GM19463 (cell line): ENCODE data around the gene PPP3CA.
"Not testable (repeated sequence)": the region's sequence is repeated elsewhere in the genome, so short reads cannot be mapped to it uniquely, and the experiment has no call there.

Experiments
- ATAC-seq: cut with Tn5 transposase; IDR thresholded peaks from one replicate; pipeline ENCODE4 v1.9.1; 2021; ENCODE audit warnings: mild to moderate bottlenecking, moderate library complexity; ENCODE audit not compliant: unreplicated experiment

Gene PPP3CA

DNA sequence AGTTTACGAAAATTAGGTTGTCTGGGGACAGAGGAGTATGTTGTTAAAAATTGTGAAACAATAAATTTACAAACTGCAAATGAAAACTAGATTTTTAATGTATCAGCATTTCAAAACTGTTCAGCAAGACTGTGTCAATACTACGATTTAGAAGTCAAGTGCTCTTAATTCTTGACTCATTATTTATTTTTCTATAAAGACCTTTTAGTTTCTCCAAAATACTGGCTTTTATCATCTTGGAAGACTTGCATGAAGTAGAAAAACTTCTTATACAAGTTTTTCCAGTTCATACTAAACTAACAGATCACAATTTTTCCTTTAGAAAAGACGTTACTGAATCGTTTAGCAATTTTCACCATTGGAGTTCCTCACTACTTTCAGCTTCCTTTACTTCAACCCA lies 231.4 kb downstream of the PPP3CA start:
- no peak for ATAC-seq

DNA sequence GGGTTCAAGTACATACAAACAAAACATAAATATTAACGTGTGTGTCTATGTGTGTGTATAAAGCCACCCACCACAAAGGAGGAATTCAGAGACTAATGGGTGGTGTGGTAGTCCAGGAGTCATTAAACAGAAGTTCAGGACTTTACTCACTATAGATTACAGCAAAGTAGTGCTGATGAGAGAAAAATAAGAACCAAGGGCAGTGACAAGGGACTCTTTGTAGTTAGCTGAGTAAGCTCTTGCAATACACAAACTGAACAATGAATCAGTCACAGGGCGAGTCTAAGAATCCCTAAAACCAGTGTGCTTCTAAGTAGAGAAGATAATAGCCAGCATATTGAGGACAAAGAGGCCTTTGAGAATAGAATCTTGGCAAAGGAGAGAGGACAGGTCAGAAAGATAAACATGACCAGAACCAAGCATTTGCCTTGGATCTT lies 232.4 kb downstream of the PPP3CA start:
- no peak for ATAC-seq

DNA sequence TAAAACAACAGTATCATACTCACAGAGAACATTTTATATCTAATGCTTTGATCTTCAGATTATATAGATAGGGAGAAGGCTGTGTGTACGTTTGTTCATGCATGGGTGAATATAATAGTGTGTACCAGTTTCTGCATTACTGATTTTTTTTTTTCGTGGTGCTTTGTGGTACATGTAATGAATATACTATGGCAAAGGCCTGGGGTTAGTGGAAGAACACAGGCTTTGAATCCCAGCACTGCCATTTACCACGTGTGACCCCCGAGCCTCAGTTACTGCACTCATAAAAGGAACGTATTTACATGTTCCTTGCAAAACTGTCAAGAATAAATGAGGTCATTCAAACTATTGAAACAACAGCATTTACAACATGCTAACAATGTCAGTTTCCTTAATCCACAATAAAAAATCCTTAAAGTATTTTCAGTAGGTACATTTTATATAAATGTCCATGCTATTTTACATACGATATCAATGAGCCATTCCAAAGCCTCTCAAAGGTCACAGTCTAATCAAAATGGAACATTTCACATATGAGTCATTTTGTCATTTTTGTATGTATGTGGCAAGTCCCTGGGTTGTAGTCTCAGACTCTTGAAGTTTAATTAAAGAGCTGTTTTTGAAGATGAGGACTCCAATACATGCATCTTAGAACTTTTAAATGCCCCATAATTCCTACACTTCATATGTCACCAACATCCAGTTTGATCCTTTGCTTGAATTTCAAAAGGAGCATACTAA lies 242.8 kb downstream of the PPP3CA start:
- no peak for ATAC-seq

DNA sequence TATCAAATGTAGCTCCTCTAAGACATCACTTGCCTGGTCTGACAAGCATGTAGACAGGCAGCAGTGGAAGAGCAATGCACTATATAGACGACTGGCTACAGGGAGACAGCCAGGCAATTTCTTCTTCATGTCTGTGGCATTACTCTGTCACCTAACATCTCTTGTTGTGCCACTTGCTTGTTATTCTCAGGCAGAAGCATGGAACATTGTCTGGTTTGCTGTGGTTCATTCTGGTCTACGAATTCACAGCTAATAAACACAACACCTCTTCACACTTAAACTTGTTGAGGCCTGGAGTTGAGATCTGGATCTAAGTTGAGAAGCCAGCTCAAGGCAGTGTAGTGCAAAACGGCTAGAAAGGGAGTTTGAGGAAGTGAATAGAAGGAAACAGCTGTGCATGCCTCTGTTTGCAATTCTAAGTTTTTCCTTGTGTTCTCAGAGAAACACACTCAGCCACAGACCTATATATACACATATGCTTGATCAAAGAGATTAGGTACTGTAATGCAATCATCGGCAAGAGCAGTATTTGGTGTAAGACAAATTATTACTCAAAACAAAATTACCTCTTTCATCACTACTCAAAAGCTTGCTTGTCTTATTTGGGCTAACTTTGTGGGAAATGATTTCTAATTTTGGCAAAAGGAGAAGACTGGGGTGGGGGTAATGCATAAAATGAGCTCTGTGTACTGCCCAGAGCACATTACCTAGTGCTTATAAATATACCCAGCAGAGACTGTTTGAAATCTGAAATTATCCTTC lies 243.8 kb downstream of the PPP3CA start:
- peak; percentile 81 for ATAC-seq

DNA sequence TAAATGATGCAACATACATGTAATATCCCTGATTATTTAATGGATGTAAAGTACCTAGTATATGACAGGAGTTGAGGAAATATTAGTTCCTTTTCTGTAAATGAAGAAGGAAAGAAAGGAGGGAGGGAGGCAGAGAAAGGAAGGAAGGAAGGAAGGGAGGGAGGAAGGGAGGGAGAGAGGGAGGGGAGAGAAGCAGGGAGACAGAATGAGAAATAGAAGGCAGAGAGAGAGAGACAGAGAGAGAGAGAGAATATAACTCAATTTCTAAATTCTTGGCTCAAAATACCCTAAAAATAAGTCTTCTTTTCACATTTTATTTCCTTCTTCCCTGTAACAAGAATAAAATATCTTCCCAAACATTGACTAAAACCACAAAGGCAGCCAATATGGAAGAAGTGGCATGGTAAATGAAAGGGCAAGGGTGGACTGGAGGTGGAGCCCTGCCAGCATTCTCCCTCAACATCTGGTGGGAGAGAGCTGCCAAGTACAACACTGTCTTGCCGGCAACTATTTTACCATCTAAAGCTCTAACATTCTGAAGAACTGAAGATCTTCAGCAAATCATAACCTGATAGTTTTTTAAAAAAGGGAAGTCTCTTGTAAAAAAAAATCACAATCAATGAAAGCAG lies 245.1 kb downstream of the PPP3CA start:
- no peak for ATAC-seq

DNA sequence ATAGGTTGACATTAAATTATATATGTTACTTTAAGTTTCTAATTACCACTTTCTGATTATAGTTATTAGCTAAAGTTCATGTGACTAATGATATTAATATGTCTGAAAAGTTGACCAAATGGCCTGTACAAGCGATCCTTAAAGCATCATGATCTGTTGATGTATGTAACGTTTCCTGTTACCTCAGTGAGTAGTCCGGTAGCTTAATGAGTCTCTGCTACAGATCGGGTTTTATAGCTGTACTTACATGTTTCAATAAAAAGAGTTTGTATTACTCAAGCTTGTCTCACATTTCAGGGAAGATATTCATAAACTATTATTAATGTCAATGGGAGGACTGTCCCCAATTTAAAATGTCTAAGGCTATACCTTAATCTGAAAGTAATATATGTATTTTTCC lies 246.3 kb downstream of the PPP3CA start:
- ATAC-seq = no peak

DNA sequence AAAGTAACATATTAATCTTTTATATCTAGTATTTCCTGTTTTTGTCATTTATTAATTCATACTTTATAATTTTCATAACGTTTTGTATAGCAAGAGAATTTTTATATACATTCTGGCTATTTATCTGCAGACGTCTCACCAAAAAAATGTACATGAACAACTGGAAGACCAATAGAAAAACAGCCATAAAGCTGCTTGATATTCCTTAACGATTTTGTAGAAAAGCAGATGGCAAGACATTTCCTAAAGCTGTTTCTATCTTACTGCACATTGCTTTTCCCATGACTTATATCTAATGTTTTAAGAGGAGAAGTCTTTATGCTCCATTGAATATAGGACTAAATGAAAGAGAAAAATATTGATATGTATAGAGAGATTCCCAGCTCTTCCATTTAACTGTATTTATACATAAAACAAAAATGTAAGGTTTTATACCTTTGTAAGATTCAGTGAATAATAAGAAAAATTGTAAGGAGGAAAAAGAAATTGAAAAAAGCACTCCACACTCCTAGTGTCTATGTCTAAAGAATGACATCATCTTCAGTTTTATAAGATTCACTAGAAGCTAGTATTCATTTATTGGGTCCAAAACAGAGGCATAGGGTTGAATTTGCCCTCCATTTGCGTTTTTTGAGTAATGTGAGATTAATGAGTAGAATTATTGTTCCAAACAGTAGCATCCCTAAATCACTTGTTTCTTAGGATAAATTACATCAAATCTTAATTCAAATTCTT lies 248.5 kb downstream of the PPP3CA start:
- no peak for ATAC-seq

DNA sequence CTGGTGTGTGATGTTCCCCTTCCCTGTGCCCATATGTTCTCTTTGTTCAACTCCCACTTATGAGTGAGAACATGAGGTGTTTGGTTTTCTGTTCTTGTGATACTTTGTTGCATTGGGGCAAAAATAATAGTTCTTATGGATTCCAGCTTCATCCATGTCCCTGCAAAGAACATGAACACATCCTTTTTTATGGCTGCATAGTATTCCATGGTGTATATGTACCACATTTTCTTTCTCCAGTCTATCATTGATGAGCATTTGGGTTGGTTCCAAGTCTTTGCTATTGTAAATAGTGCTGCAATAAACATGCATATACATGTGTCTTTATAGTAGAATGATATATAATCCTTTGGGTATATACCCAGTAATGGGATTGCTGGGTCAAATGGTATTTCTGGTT lies 254.7 kb downstream of the PPP3CA start:
- ATAC-seq = not testable (repeated sequence)

DNA sequence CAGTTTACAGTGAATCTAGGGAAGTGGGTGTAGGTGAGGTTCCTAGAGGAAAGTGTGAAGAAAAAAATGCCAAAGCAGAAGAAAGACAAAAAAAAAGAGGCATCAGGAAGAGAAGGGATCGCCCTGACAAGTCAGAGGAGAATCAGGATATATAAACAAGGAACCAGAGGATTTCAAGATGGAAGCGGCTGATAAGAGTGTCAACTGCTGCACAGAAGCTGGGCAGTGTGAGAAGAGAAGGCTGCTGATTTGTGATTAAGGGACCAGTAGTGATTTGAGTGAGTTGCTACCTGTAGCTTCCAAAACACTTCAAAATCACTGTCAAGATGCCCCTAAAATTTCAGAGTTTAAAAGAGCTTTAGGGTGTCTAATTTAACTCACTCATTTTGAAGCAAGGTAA lies 258.2 kb downstream of the PPP3CA start:
- ATAC-seq = no peak

DNA sequence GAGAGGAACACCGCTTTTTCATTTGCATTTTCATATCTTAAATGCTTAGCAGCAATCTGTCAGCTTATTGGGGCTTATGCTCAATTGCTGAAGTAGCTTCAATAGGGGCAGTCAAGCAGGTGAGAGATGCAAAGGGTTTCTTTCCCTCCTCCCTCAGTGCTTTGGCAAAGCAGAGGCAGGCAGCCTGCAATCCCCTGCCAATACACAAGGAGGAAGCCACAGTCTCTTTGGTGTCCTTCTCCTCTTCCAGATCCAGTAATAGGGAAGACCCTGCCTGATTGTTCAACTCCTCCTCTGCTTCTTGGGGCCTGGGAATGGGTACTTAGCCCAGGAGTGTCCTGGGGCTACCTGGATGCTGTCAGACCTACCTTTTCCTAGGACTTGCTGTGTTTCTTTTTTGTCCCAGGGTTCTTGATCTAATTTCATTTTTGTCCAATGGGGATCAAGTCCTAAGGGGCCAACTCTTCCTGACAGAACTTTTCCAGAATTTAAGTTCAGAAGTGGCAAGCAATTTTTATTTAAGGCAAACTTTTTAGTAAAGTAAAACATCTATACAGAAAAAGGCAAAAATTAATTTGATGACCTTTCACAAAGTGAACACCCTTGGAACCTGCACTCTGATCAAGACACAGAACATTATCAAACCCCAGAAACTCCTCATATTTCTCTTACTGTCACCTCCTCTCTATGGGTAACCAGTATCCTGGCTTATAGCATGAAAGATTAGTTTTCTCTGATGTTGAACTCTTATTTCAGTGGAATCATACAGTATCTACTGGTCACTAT lies 260.3 kb downstream of the PPP3CA start:
- no peak for ATAC-seq

DNA sequence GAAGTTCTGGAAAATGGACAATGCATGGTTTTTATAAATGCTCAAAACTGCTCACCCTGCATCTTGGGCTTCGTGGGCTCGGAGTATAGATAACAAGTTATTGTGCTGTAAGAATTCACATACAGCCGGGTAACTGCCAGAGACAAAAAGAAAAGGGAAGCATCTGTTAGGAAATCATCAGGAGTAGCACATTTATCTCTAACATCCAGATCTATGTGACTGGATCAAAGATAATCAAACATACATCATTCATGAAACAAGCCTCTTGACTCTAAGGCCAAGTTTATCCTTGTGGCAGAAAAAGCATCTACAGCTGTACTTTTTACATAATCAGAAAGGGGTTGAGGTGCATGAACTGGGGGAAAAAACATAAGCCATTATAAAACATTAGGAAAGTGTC lies 264.2 kb downstream of the PPP3CA start:
- ATAC-seq = no peak

DNA sequence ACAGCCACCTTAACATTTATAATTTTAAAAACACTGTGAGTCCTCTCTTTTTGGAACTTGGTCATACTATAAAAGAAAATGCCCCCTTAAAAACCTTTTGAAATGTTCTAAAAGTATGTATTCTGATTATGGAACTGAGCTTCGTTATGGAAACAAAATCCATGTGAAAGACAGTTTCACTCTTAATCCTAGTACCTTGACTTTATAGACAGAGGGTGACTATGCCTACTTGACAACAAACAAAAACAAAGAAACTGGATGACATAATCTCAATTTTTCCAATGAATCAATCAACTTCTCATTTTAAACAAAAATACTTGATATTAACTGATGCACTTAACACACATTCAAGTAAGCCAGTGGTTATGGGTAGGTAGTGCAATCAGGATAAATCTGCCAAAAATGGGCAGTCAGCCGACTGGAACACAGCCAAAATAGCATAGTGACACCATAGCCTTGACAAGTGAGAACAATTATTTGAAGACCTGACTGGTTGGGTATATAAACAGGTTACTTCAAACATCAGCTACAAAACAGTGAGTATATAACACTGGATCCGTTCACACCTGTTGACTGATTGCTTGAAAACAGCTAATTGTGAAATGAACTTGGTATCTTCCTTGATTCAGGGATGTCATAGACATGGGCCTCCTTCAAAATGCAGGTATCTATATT lies 265.5 kb downstream of the PPP3CA start:
- no peak for ATAC-seq

DNA sequence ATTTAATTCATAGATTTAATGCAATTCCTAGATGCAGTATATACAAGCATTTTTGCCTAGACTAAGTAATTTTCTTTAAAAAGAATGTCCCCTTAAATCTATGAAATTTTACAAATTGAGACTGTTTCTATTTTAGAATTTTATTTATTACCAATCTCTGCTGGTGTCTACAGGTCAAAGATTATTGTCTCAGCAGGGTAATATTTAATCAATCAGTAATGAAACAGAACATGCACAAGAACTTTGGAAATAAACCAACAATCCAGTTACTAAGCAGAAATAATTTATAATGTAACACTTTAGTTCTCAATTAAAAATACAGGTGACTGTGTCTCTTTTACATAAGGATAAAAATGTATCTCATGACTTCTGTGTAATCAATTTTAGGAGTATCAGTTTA lies 266.2 kb downstream of the PPP3CA start:
- no peak for ATAC-seq

DNA sequence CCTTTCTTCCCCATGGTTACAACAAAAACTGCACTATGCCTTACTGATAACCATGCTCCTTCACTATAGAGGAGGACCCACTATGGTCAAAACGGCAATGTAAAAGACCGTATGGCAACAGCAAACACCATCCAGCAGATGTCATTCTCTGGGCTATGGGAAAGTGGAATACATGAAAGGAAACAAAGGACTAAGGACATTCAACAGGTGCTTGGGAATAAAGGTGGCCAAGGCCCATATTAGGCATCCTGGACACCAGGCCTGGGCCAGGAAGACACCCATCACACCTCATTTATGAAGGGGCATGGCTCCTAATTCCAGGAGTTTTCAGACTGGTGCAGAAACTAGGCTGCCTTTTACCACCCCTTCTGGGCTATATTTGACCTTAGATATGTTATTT lies 268.4 kb downstream of the PPP3CA start:
- ATAC-seq = no peak

DNA sequence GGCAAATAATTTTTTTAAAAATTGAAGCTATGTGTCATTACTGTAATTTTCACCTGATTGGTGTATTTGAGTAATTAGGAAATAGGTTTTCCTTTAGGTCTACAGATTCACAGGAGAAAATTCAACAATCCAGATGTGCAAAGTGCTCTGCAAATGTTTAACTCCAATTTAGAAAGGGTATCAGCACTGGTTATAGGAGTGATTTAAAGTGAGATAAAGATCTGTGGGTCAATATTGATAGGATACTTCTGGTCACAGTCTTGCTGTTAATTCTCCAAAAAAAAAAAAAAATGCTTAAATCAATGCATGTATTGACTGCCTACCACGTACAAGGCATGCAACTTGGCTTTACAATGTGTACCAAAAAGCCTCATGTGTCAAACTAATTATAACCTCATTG lies 271.3 kb downstream of the PPP3CA start:
- ATAC-seq = no peak

DNA sequence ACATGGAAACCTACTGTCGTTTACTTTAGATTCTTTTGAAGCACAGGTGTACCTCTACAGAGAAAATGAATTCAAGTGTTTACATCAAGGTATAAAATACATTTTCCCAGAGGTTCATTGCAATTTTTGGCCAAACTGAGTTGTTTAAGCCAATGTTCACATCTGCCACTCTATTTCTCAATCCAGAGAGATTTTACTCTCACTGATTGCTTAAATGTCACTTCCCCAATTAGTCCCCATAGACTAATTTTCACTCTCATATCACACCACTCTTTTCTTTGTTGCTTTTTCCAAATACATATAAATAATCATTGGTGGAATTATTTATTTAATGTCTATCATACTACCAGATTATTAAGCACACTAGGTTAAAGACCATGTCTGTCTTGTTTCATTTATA lies 271.8 kb downstream of the PPP3CA start:
- no peak for ATAC-seq

DNA sequence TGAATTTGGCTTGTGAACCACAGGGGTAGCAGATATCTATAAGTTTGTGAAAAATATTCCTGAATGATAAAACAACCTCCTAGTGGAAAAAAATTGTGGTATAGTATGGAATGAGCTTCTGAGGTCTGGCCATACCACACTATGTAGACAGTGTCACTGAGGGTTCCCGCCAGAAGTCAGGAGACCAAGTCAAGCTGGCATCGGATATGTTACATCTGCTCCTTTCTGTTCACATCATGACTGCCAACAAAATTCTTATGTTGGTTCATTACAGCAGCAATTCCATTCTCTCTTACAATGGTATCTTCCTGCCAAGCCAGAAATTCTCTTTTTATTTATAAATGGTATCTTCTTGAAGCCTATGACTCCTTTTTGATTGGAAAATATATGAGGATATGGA lies 273.0 kb downstream of the PPP3CA start:
- no peak for ATAC-seq

DNA sequence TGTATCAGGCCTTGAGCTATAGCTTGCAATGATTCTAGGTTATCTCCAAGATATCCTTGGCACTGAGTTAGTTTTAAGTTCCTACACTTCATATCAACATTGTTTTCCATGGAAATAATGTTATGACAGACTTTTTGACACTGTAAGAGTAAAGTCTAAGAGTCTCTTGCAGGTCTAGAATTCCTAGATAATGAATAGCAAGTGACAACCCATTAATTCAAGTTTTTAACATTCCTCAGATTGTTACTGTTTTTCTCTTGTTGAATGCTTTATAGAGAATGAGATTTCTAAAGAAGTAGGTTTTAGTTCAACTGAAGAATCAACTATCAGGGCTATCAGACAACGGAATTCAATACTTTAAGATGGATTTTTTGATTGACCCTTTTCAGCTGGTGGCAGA lies 276.1 kb downstream of the PPP3CA start:
- ATAC-seq = no peak

DNA sequence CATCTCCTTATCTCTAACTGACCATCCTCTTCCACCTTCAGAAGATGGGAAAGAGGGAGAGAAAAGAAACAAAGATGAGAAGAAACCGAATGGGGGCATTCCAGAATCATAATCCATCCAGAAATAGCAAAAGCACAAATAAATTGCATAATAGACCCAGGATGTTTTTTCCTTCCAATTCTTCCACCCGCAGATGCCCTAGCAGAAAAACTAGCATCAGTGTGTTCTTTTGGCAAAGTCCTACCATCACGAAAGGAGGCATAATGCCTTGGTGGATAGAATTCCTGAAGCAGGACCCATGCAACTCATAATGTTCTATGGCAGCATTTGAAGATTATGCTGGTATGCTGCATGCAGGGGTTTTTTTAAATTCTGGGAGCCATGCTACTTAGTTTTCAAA lies 279.2 kb downstream of the PPP3CA start:
- no peak for ATAC-seq

DNA sequence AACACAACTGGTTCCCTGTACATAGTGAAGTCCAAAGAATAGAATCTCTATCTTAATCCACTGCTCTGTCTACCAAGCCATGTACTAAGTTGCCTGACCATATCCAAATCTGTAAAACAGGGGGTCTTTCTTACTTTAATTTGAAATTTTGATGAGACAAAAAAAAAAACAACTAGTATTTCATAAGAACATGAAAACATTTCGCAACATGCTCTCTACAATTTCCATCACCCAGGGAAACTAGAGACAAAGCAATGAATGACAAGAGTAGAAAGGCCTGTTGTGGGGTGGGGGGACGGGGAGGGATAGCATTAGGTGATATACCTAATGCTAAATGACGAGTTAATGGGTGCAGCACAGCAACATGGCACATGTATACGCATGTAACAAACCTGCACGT lies 279.9 kb downstream of the PPP3CA start:
- no peak for ATAC-seq
